Measurements from ENCODE around the gene LRRN2.

Gene LRRN2

GRCh38 chr1:204688776-204689175 lies 3.2 kb upstream of the LRRN2 start:
- no peak for DNase-seq

- no peak for DNase-seq
Measured at GRCh38 chr1:204688007-204688406, 2.5 kb upstream of the LRRN2 start.

- DNase-seq: no peak
Measured at GRCh38 chr1:204684571-204685235, 835 bp downstream of the LRRN2 start.

DNA sequence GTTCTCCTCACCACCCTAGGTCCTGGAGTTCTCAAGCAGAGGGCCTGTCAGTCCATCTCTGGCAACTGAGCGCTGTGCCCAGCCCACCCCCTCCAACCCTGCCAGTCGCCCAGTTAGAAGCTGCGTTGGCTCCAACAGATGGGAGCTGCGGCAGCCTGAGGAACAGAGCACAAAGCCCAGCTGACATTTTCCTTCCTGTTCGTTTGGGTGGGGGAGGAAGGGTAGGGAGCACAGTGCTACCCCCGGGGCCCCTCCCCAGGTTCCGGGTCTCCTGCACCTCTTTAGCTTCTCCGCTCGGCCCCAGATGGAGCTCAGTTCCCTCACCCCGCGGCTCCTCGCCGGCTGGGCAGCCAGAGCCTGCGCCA lies 1.4 kb downstream of the LRRN2 start:
- DNase-seq: no peak

DNA sequence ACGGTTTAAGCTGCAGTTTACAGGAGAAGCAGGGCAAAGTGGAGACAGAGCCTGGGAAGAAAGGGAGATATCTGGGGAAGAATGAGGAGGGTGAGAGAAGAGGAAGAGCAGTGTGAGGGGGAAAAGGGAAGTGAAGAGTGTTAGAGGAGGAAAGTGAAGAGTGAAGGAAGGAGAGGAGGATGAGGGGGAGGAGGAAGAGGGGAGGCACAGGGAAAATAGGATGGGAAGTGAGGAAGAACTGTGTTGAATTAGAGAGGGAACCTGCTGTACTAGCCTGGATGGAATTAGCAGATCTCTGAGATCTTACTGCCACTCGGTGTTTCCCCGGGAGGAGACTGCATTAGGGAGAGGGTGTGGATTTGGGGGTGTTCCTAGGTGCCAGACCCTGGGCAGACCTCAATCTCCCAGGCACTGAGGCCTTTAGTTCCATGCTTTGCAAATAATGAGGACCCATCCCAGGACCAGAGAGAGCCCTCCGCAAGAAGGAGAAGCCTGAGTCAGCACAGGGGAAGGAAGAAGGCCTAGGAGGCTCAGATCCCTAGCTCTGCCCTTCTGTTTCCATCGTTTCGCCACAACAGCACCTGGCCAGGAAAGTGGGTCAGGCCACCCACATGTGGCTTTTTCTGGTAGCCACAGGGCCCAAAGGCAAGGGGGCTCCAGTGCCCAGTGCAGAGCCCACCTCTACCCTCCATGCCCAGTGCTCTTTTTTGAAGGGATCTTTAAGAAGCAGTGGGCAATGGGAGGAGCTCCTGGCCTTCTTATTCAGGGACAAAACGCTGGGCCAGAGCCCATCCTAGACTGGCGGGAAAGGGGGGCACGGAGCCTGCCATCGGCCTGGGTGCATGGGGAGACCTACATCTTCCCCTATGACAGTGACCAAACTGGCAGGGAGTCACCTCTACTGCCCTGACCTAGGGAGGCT lies 2.0 kb downstream of the LRRN2 start:
- DNase-seq: no peak

DNA sequence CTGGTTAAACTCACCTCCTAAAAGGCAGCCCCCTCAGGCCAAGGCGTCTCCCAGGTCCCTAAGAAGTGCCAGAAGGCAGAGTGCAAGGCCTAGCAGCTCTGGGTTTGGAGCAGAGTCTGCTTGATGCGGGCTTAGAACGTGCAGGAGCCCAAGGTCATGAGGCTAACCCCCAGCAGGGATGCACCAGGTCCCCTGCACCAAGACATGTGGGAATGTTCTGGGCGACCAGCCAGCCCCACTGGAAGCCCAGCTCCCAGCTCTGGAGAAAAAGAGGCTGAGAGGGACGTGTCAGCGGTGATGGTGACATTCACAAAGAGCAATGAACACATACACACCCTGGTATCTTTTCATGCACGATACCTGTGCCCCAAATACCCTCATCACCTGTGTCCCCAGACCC lies 5.1 kb downstream of the LRRN2 start:
- no peak for DNase-seq

DNA sequence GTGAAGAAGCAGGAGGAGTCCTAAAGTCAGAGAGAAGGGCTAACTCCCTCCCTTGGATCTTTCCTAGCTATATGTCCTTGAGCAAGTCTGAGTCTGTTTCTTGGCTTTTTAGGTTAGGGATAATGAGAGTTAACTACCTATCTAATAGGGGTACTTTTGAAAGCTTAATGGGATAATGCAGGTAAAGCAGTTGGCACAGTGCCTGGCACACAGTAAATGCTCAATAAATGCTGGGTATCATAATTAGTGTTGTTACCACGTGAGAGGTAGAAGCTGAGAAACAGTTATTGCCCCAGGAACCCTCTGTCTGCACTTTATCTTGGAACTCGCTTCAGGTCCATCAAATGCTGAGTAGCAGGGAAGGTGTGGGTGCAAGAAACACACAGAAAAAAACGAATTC lies 5.5 kb downstream of the LRRN2 start:
- DNase-seq: no peak

- no peak for DNase-seq
Measured at GRCh38 chr1:204678721-204679475, 6.6 kb downstream of the LRRN2 start.

DNA sequence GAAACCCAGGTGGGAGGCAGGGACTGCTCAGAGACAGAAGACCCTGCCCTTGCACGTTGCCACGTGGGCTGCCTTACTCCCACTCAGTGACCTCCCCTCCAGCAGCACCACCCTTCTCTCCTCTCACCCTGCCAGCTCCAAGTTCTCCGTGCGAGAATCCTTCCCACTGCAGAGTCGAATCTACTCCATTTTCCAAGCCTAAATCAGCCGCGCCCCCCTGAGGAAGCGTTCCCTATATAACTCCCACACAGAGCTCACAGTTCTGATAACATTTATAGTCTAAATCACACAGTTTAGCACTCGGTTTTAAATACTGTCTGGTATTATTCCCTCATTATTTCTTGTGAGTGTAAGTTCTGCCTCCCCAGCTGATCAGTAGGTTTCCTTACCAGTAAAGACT lies 7.7 kb downstream of the LRRN2 start:
- no peak for DNase-seq

DNA sequence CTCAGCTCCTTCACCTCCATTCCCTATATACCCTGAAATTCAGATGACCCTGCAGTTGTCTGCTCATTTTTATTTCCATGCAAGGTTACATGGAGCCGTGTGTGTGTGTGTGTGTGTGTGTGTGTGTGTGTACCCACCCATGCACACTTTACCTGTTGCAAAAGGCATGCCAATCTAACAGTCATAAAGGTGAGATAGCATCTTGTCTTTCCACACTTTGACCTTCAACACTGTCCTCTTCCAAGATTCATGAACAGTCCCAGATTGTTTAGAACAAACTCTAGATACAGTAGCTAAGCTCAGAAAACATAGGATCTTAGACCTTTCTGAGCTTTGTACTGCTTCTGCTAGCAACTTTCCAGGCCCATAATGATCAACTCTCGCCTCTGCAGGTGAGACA lies 9.5 kb downstream of the LRRN2 start:
- DNase-seq: no peak

GRCh38 chr1:204673909-204674649 lies 11.5 kb downstream of the LRRN2 start:
- DNase-seq: no peak

DNA sequence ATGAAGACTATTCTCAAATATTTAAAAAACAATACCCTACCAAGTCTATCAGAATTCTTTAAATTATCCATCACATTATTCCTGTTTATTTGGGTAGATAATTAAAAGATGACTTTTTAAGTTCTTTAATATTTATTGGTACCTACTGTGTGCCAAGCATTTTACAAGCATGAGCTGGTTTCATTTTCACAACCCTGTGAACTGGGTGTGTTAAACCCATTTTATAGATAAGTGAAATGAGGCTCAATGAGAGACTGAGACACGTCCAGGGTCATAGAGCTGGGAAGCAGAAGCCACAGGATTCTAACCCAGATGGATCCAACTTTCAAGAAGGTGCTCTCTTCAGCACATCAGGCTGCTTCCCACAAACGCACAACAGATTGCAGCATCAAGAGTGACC lies 12.3 kb downstream of the LRRN2 start:
- DNase-seq: no peak

GRCh38 chr1:204672482-204673121 lies 12.9 kb downstream of the LRRN2 start:
- no peak for DNase-seq

DNA sequence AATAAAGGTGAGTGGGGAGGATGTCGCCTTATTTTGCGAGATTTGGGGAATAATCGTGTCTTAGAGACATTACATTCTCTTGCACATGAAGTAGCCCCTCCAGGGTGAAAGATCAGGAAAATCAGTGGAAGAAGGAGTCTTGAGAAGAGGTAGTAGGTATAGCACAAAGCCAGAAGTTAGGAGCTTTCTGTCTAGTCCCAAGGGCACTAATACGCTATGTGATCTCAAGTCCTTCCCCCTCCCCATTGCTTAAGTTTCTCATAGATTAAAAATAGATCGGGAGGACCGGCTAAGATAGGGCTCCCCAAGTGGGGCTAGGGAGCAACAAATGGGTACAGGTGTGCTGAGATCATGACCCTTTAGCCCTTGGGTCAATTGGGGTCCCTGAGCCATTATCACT lies 13.5 kb downstream of the LRRN2 start:
- DNase-seq: no peak

DNA sequence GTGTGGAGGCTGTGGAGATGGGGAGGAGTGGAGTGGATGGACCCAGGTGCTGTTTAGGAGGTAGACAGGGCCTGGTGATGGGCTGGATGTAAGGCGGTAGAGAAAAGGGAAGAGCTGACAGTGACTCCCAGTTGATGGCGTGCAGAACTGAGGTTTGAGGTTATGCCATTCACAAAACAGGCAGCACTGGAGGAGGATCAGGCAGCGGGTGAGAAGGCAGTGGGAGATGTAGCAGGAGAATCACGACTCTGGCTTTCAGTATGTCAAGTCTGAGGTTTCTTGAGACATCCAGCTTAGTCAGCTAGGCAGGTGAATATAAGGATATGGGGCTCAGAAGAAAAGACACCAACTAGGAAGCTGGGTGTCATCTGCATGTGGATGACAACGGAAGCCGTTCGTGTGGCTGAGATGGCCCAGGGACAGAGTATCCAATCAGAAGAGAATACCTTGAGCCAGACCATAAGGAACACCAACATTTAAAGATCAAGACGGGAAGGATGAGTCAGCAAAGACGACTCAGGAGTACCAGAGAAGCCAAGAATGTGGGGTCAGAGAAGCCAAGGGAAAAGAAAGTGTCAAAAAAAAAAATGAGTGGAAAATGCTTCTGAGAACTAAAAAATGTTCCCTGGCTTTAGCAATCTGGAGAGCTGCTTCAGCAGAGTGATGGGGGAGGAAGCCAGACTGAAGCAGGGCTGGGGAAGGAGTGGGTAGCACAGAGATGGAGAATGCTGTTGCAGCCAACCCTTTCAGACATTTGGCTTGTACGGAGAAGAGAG lies 15.2 kb downstream of the LRRN2 start:
- no peak for DNase-seq

- no peak for DNase-seq
Measured at GRCh38 chr1:204669579-204669978, 16.0 kb downstream of the LRRN2 start.

DNA sequence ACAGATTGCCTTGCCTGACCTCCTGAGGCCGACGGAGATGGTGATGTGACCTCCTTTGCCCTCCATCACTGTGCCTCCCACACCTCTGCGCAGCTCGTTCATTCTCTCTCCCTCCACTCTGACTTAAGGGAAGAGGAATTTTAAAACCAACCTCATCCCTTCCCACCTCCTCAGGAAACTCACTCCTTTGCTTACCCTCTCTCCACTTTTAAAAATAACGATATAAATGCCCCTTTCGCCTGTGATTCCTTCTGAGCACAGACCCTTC lies 21.2 kb downstream of the LRRN2 start:
- no peak for DNase-seq

DNA sequence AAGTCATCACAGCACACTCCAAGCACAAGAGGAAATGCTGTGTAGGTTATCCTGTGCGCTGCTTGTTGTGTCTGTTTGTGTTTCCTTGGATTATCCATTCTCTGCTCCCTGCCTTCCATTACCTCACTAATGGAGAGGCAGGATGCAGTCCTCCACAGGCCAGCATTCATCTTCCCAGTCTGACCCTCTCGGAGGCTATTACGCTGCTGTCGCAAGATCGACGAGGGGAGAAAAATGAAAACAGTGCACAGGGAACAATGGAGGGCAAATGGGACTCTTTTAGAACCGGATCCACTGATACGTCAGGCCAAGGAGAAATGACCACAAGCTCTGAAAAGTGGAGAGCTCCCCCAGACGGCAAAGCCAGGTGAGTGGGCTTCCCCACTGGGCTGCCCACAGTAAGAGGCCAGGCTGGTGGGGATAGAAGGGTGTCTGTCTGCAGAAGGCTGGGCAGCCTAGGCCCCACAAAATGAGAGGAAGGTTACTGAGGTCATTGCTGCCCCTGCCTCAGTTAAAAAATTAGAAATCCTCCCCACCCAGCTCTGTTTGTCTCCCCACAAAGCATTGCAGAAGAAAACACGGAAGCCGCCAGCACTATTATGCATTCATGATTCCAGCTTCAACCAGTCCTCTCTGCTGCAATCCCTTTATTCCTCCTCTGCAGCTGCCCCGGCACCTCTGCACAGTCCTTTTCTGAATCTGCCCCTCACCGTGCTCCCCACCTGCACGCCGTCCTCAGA lies 21.7 kb downstream of the LRRN2 start:
- DNase-seq: no peak

DNA sequence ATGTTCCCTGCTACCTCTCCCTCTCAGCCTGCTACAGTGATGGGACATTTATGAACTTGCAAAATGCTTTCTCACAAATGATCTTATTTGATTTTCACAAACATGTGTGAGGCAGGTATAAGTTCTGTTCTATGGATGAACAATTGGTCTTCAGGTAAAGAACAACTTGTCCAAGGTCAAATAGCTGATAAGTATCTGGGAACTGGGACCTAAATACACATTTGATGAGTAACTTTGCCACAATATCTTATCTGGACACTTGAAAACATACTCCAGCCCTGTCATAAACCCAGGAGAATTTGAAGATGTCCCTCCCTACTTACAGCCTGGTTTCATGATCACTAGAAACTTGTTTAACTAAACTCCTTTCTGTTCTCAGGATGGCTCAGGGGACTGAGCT lies 23.0 kb downstream of the LRRN2 start:
- DNase-seq: no peak

DNA sequence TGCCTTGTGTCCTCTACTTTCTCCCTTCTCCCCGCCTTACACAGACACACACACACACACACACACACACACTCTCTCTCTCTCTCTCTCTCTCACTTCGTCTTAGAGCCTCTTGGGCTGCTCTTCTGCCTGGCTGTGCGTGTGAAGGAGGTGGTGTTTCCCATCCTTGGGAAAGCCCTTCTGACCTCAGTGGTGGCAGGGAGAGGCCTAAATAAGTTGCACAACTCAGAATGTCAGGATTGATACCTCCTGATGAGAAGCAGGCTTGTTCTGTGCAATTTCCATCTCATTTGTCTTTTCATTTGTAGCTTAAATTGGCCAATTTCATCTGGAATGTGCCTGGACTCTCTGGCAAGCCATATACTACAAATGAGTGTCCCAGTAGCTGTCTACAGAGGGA lies 25.0 kb downstream of the LRRN2 start:
- DNase-seq: no peak

DNA sequence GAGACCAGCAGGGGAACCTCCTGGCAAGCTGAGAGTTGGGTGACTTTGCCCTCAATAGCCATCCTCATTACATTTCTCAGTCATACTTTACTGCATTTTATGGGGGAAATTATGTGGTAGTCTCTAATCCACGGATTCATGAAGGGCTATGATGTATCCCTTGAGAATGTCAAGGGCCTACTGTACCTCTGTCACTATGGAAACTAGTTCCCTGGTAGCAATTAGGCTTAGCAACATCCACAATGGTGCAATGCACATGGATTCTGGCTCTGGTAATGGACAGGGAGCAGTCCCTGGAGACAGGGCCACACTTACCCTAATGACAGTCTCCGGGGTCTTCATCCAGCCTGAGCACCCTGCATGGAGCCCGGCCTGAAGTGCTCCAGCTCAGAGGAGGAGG lies 26.5 kb downstream of the LRRN2 start:
- DNase-seq: no peak

Measured in effector CD4-positive, alpha-beta T cell (primary cell).